ENCODE measurements around the gene XPO5. TPM values are rescaled to one million over a fixed set of nuclear protein-coding genes. Genes with fewer than 3 reads are reported as not detected.

XPO5 gene
- total and polyA plus RNA-seq, 7 donors, result 12.3 to 40.1 (median 19.2) TPM

DNA sequence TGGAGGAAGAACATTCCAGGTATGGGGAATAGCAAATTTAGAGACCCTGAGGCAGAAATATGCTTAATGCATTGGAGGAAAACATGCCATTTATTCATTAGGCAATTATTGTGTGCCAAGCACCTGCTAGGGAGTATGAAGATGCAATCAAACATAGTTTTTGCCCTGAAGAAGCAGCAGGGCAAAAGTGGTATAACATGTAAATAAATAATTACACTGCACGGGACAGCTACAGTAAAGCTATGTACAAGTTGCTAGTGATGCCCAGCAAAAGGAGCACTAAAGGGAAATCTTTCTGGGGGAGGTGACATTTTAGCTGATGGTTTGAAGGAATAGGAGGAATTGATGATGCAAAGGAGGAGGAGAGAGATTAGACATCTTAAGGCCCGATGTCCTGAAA, 99.1 kb downstream of the XPO5 start:
- WGBS, 3 donors, result 40% methylated on average over 2 of the region's 2 CpGs
- intact Hi-C loops (cut with DNase I), result no loop called here
- TF ChIP-seq, protein P1, sequence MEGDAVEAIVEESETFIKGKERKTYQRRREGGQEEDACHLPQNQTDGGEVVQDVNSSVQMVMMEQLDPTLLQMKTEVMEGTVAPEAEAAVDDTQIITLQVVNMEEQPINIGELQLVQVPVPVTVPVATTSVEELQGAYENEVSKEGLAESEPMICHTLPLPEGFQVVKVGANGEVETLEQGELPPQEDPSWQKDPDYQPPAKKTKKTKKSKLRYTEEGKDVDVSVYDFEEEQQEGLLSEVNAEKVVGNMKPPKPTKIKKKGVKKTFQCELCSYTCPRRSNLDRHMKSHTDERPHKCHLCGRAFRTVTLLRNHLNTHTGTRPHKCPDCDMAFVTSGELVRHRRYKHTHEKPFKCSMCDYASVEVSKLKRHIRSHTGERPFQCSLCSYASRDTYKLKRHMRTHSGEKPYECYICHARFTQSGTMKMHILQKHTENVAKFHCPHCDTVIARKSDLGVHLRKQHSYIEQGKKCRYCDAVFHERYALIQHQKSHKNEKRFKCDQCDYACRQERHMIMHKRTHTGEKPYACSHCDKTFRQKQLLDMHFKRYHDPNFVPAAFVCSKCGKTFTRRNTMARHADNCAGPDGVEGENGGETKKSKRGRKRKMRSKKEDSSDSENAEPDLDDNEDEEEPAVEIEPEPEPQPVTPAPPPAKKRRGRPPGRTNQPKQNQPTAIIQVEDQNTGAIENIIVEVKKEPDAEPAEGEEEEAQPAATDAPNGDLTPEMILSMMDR (IDR thresholded peaks at IDR 0.05), result no peak
- no peaks in the 10 kb centered on the region for H3K9me3 ChIP-seq
- peaks cover 0 to 12% of the 10 kb centered on the region in 2 donors for H3K36me3 ChIP-seq (ENCODE audit: insufficient read depth in 1 of 2, low read depth in 1 of 2)
- DNase-seq (no peak), ATAC-seq (no peak)
- peak overlapping the region; percentile 87 for H3K27ac ChIP-seq
- no peaks in the 10 kb centered on the region for H3K27me3 ChIP-seq (ENCODE audit: insufficient read depth in 3 of 3, low read length in 2 of 3)
- H3K4me1 ChIP-seq, result peaks cover 39% of the 10 kb centered on the region
- peak overlapping the region; percentile 82 for H3K4me3 ChIP-seq

DNA sequence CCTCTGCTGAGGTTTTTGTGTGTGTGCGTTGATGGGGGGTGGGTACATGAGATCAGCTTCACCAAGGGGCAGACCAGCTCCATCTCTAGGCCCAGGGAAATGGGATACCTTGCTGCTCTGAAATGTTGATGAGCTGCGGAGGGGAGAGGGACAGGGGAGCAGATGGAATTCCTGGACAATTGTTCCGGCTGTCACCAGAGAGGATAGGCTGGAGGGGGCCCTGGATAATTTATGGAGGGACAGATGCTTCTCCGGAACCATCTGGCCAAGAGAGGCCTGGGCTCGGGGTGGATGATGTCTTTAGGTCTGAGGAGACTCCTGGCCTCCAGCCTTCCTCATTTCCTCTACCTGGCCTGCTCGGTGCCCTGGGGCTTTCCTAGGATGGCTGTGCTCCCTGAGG, 100.3 kb downstream of the XPO5 start:
- Histone ChIP-seq H3K9me3 (no peaks in the 10 kb centered on the region), H3K36me3 (ENCODE audit: insufficient read depth in 1 of 2, low read depth in 1 of 2) (peaks cover 0 to 7% of the 10 kb centered on the region in 2 donors), H3K27me3 (ENCODE audit: insufficient read depth in 3 of 3, low read length in 2 of 3) (no peaks in the 10 kb centered on the region), H3K4me1 (peaks cover 30% of the 10 kb centered on the region), H3K27ac (no peak overlapping the region), H3K4me3 (no peak overlapping the region)
- TF ChIP-seq, protein P1 (IDR thresholded peaks at IDR 0.05), result no peak
- intact Hi-C loops (cut with DNase I), result no loop called here
- no peak for ATAC-seq
- WGBS, 3 donors, result 35 to 49% (median 47%) methylated on average over 6 of the region's 6 CpGs
- no peak for DNase-seq

DNA sequence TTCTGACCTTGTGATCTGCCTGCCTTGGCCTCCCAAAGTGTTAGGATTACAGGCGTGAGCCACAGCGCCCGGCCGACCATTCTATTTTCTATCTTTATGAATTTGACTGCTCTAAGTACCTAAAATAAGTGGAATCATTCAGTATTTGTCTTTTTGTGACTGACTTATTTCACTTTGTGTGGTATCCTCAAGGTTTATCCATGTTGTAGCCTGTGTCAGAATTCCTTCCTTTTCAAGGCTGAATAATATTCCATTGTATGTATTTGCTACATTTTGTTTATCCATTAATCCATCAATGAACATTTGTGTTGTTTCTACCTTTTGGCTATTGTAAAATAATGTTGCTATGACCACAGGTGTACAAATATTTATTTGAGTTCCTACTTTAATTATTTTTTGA, 103.3 kb downstream of the XPO5 start:
- no peak overlapping the region for H3K27ac ChIP-seq
- WGBS, 3 donors, result 94 to 96% (median 95%) methylated on average over 4 of the region's 4 CpGs

More for the DNA sequence above, 103.3 kb downstream of the XPO5 start:
- ATAC-seq (no peak), DNase-seq (no peak)
- H3K9me3 ChIP-seq, result no peaks in the 10 kb centered on the region
- intact Hi-C loops (cut with DNase I), result no loop called here
- TF ChIP-seq, protein P1 (IDR thresholded peaks at IDR 0.05), result no peak
- H3K27me3 ChIP-seq (ENCODE audit: insufficient read depth in 3 of 3, low read length in 2 of 3), result no peaks in the 10 kb centered on the region
- H3K36me3 ChIP-seq (ENCODE audit: insufficient read depth in 1 of 2, low read depth in 1 of 2), result no peaks in the 10 kb centered on the region
- H3K4me1 ChIP-seq, result peaks cover 5% of the 10 kb centered on the region
- H3K4me3 ChIP-seq, result no peak overlapping the region

Other genes starting within 250 kb of the XPO5 start
- gene ZNF318, start 206.4 kb downstream of the XPO5 start, total RNA-seq, result 10 to 100 TPM in 1 of 4 donors, 1 to 10 TPM in 3; 7.7 to 14.3 (median 9.5) TPM
- gene ZNF318, start 206.4 kb downstream of the XPO5 start, polyA plus RNA-seq, result 10 to 100 TPM in 1 of 3 donors, 1 to 10 TPM in 2; 3.4 to 12.4 (median 4.5) TPM
- 10 to 100 TPM in 2 of 4 donors, 1 to 10 TPM in 2; 7.8 to 11.0 (median 9.9) TPM for gene ABCC10, start 148.5 kb downstream of the XPO5 start, total RNA-seq
- gene ABCC10, start 148.5 kb downstream of the XPO5 start, polyA plus RNA-seq, result 1 to 10 TPM; 8.9 to 9.9 (median 8.9) TPM
- gene DLK2, start 120.5 kb downstream of the XPO5 start, total RNA-seq, result under 1 TPM in 1 of 4 donors, not detected in 3; 0.56 TPM
- under 1 TPM; 0.04 to 0.90 (median 0.10) TPM for gene DLK2, start 120.5 kb downstream of the XPO5 start, polyA plus RNA-seq
- gene TJAP1, start 98.5 kb downstream of the XPO5 start, total RNA-seq, result 10 to 100 TPM; 31.4 to 39.9 (median 36.3) TPM
- gene TJAP1, start 98.5 kb downstream of the XPO5 start, polyA plus RNA-seq, result 10 to 100 TPM; 18.0 to 35.2 (median 20.8) TPM
- under 1 TPM in 1 of 4 donors, not detected in 3; 0.20 TPM for gene LRRC73, start 65.7 kb downstream of the XPO5 start, total RNA-seq
- gene LRRC73, start 65.7 kb downstream of the XPO5 start, polyA plus RNA-seq, result under 1 TPM; 0.10 to 0.29 (median 0.26) TPM
- 10 to 100 TPM; 57.9 to 71.4 (median 63.0) TPM for gene YIPF3, start 59.1 kb downstream of the XPO5 start, total RNA-seq
- 10 to 100 TPM; 57.7 to 91.5 (median 71.8) TPM for gene YIPF3, start 59.1 kb downstream of the XPO5 start, polyA plus RNA-seq
- gene POLR1C, start 58.9 kb downstream of the XPO5 start, total RNA-seq, result 10 to 100 TPM; 17.5 to 27.8 (median 24.1) TPM
- gene POLR1C, start 58.9 kb downstream of the XPO5 start, polyA plus RNA-seq, result 10 to 100 TPM; 23.4 to 64.5 (median 43.2) TPM
- gene POLH, start 147 bp upstream of the XPO5 start, total RNA-seq, result 1 to 10 TPM; 3.6 to 6.4 (median 5.5) TPM
- 1 to 10 TPM; 1.7 to 6.8 (median 1.9) TPM for gene POLH, start 147 bp upstream of the XPO5 start, polyA plus RNA-seq
- gene GTPBP2, start 53.2 kb upstream of the XPO5 start, total RNA-seq, result 10 to 100 TPM; 32.8 to 43.8 (median 35.2) TPM
- gene GTPBP2, start 53.2 kb upstream of the XPO5 start, polyA plus RNA-seq, result 10 to 100 TPM; 27.8 to 69.6 (median 33.9) TPM
- 10 to 100 TPM; 17.0 to 36.6 (median 26.1) TPM for gene MAD2L1BP, start 59.8 kb upstream of the XPO5 start, total RNA-seq
- 10 to 100 TPM; 30.5 to 43.1 (median 31.6) TPM for gene MAD2L1BP, start 59.8 kb upstream of the XPO5 start, polyA plus RNA-seq
- under 1 TPM in 1 of 4 donors, not detected in 3; 0.11 TPM for gene RSPH9, start 69.0 kb upstream of the XPO5 start, total RNA-seq
- under 1 TPM; 0.36 to 0.59 (median 0.51) TPM for gene RSPH9, start 69.0 kb upstream of the XPO5 start, polyA plus RNA-seq
- gene MRPS18A, start 111.8 kb upstream of the XPO5 start, total RNA-seq, result 100 to 1,000 TPM in 2 of 4 donors, 10 to 100 TPM in 2; 64.1 to 152 (median 103) TPM
- 100 to 1,000 TPM; 106 to 151 (median 148) TPM for gene MRPS18A, start 111.8 kb upstream of the XPO5 start, polyA plus RNA-seq
- 100 to 1,000 TPM; 132 to 345 (median 208) TPM for gene VEGFA, start 194.2 kb upstream of the XPO5 start, total RNA-seq
- 100 to 1,000 TPM in 1 of 3 donors, 10 to 100 TPM in 2; 78.1 to 125 (median 88.3) TPM for gene VEGFA, start 194.2 kb upstream of the XPO5 start, polyA plus RNA-seq